ENCODE results near the gene ETV1. TPM values are rescaled to one million over a fixed set of nuclear protein-coding genes. Genes with fewer than 3 reads are reported as not detected.
A peak's percentile ranks its signal among the peaks of the same experiment; 100 is the strongest.

Gene ETV1
- total and polyA plus RNA-seq, 4 donors = 1.2 to 4.3 (median 3.6) TPM

DNA sequence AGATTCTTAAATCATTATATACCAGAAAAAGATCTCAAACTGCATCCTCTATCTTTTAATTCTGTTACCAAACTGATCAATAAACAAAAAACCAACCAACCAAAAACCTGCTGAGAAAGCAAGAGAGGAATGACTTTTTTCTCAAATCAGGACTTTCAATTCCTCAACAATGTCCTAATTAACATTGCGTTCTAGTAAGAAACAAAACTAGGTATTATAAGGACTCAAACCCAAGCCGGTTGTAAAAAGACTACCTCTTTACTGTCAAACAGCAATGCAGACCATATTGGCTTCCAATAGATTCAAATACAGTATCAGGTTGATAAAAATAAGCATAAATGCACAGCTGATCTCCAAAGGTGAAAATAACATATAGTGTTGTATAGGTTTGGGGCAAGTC lies 57.3 kb downstream of the ETV1 start:
- no peak for TF ChIP-seq EGR1 (IDR thresholded peaks at IDR 0.05; ENCODE audit: low read depth in 2 of 2)
- TF ChIP-seq, protein P1, sequence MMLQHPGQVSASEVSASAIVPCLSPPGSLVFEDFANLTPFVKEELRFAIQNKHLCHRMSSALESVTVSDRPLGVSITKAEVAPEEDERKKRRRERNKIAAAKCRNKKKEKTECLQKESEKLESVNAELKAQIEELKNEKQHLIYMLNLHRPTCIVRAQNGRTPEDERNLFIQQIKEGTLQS (IDR thresholded peaks at IDR 0.05) = no peak
- TF ChIP-seq FOXA1 (IDR thresholded peaks at IDR 0.05) = no peak
- no peak for TF ChIP-seq SP1 (IDR thresholded peaks at IDR 0.05)
- no peak for TF ChIP-seq YY1 (IDR thresholded peaks at IDR 0.05)
- TF ChIP-seq REST (IDR thresholded peaks at IDR 0.05) = no peak
- no peak for TF ChIP-seq JUND (IDR thresholded peaks at IDR 0.05)
- TF ChIP-seq, protein P2, sequence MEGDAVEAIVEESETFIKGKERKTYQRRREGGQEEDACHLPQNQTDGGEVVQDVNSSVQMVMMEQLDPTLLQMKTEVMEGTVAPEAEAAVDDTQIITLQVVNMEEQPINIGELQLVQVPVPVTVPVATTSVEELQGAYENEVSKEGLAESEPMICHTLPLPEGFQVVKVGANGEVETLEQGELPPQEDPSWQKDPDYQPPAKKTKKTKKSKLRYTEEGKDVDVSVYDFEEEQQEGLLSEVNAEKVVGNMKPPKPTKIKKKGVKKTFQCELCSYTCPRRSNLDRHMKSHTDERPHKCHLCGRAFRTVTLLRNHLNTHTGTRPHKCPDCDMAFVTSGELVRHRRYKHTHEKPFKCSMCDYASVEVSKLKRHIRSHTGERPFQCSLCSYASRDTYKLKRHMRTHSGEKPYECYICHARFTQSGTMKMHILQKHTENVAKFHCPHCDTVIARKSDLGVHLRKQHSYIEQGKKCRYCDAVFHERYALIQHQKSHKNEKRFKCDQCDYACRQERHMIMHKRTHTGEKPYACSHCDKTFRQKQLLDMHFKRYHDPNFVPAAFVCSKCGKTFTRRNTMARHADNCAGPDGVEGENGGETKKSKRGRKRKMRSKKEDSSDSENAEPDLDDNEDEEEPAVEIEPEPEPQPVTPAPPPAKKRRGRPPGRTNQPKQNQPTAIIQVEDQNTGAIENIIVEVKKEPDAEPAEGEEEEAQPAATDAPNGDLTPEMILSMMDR (IDR thresholded peaks at IDR 0.05; ENCODE audit: low read depth, low read length, missing input control) = no peak
- TF ChIP-seq RAD21 (IDR thresholded peaks at IDR 0.05) = no peak
- TF ChIP-seq HNF4A (conservative IDR thresholded peaks at IDR 0.05) = no peak
- TF ChIP-seq RXRA (IDR thresholded peaks at IDR 0.05) = no peak
- no peak for DNase-seq (ENCODE audit: low spot score)
- no peak overlapping the region for H3K9ac ChIP-seq (ENCODE audit: low read depth in 1 of 2, low read length in 2 of 2)
- H3K27me3 ChIP-seq (ENCODE audit: control insufficient read depth in 4 of 4, insufficient read depth in 4 of 4, low read length in 3 of 4) = no peaks in the 10 kb centered on the region
- peaks cover 0 to 8% (median 5%) of the 10 kb centered on the region in 4 donors for H3K36me3 ChIP-seq (ENCODE audit: control insufficient read depth in 4 of 4, insufficient read depth in 3 of 4, low read depth in 1 of 4, low read length in 3 of 4)
- H3K9me3 ChIP-seq (ENCODE audit: control insufficient read depth in 4 of 4, low read length in 3 of 4) = no peaks in the 10 kb centered on the region
- no peak overlapping the region for H3K27ac ChIP-seq (ENCODE audit: low read depth in 1 of 2, low read length in 2 of 2)
- WGBS = 97% methylated on average over 2 of the region's 2 CpGs
- no peak overlapping the region for H3K4me3 ChIP-seq (ENCODE audit: low read depth in 1 of 3, low read length in 3 of 3)
- no peaks in the 10 kb centered on the region for H3K4me1 ChIP-seq (ENCODE audit: control insufficient read depth in 4 of 4, insufficient read depth in 4 of 4, low read length in 3 of 4)

DNA sequence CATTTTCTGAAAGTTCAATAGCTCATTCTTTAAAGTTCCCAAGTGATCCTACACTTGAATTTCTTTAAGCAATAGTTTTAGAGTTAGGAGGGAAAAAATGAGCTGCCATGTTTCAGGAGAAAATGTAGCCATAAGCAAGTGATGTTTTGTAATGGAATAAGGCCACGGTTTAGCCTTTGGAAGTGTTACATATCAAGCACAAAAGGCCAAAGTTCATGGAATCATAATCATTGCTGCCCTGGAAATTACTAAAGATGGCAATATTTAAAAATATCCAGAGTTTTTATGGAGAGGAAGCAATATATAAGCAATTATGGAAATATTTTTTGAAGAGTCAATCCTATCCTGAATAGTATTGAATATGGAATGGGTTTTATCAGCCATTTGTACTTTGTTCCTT lies 68.4 kb downstream of the ETV1 start:
- Histone ChIP-seq H3K27ac (ENCODE audit: low read depth in 1 of 2, low read length in 2 of 2) (no peak overlapping the region), H3K4me3 (ENCODE audit: low read depth in 1 of 3, low read length in 3 of 3) (no peak overlapping the region), H3K27me3 (ENCODE audit: control insufficient read depth in 4 of 4, insufficient read depth in 4 of 4, low read length in 3 of 4) (no peaks in the 10 kb centered on the region), H3K4me1 (ENCODE audit: control insufficient read depth in 4 of 4, insufficient read depth in 4 of 4, low read length in 3 of 4) (peaks cover 0 to 3% (median 0%) of the 10 kb centered on the region in 4 donors), H3K36me3 (ENCODE audit: control insufficient read depth in 4 of 4, insufficient read depth in 3 of 4, low read depth in 1 of 4, low read length in 3 of 4) (peaks cover 0 to 2% (median 0%) of the 10 kb centered on the region in 4 donors), H3K9me3 (ENCODE audit: control insufficient read depth in 4 of 4, low read length in 3 of 4) (no peaks in the 10 kb centered on the region), H3K9ac (ENCODE audit: low read depth in 1 of 2, low read length in 2 of 2) (no peak overlapping the region)
- DNase-seq (ENCODE audit: low spot score) = no peak
- TF ChIP-seq REST (IDR thresholded peaks at IDR 0.05) (no peak), YY1 (IDR thresholded peaks at IDR 0.05) (peak; percentile 29), RXRA (IDR thresholded peaks at IDR 0.05) (peak in 1 of 2 donors; percentile 14), HNF4G (IDR thresholded peaks at IDR 0.05) (peak; percentile 8), NR2F2 (IDR thresholded peaks at IDR 0.05) (peak; percentile 73), HNF4A (conservative IDR thresholded peaks at IDR 0.05) (peak; percentile 54 to 74)
- TF ChIP-seq, protein P3, sequence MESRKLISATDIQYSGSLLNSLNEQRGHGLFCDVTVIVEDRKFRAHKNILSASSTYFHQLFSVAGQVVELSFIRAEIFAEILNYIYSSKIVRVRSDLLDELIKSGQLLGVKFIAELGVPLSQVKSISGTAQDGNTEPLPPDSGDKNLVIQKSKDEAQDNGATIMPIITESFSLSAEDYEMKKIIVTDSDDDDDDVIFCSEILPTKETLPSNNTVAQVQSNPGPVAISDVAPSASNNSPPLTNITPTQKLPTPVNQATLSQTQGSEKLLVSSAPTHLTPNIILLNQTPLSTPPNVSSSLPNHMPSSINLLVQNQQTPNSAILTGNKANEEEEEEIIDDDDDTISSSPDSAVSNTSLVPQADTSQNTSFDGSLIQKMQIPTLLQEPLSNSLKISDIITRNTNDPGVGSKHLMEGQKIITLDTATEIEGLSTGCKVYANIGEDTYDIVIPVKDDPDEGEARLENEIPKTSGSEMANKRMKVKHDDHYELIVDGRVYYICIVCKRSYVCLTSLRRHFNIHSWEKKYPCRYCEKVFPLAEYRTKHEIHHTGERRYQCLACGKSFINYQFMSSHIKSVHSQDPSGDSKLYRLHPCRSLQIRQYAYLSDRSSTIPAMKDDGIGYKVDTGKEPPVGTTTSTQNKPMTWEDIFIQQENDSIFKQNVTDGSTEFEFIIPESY (IDR thresholded peaks at IDR 0.05) = no peak
- 21% methylated on average over 1 of the region's 1 CpG for WGBS

All from liver (tissue), 9 donors.